ENCODE results near the gene CCNY. TPM values are rescaled to one million over a fixed set of nuclear protein-coding genes. Genes with fewer than 3 reads are reported as not detected.

Gene CCNY
- total RNA-seq, 1 donor from 2014 or later, result 41.3 TPM

GRCh38 chr10:35425595-35425994, 89.3 kb downstream of the CCNY start:
- Histone ChIP-seq H3K36me3 (ENCODE audit: control insufficient read depth, insufficient read depth, low read length) (no peaks in the 10 kb centered on the region), H3K27me3 (ENCODE audit: control insufficient read depth, insufficient read depth, low read length) (no peaks in the 10 kb centered on the region), H3K4me3 (ENCODE audit: low read depth, low read length) (no peak overlapping the region)
- no peak for DNase-seq (ENCODE audit: low read depth)
- TF ChIP-seq CTCF (IDR thresholded peaks at IDR 0.05; ENCODE audit: insufficient read depth, low read length, poor library complexity, severe bottlenecking), result no peak

- TF ChIP-seq CTCF (IDR thresholded peaks at IDR 0.05; ENCODE audit: insufficient read depth, low read length, poor library complexity, severe bottlenecking), result no peak
- no peak overlapping the region for H3K4me3 ChIP-seq (ENCODE audit: low read depth, low read length)
- DNase-seq (ENCODE audit: low read depth), result no peak
- no peaks in the 10 kb centered on the region for H3K27me3 ChIP-seq (ENCODE audit: control insufficient read depth, insufficient read depth, low read length)
- no peaks in the 10 kb centered on the region for H3K36me3 ChIP-seq (ENCODE audit: control insufficient read depth, insufficient read depth, low read length)
These were observed 90.3 kb downstream of the CCNY start for GRCh38 chr10:35426657-35427056.

- no peak for TF ChIP-seq CTCF (IDR thresholded peaks at IDR 0.05; ENCODE audit: insufficient read depth, low read length, poor library complexity, severe bottlenecking)
- Histone ChIP-seq H3K4me3 (ENCODE audit: low read depth, low read length) (no peak overlapping the region), H3K36me3 (ENCODE audit: control insufficient read depth, insufficient read depth, low read length) (no peaks in the 10 kb centered on the region), H3K27me3 (ENCODE audit: control insufficient read depth, insufficient read depth, low read length) (no peaks in the 10 kb centered on the region)
- DNase-seq (ENCODE audit: low read depth), result no peak
These were observed 91.2 kb downstream of the CCNY start for GRCh38 chr10:35427543-35427942.

GRCh38 chr10:35428521-35428920, 92.2 kb downstream of the CCNY start:
- TF ChIP-seq CTCF (IDR thresholded peaks at IDR 0.05; ENCODE audit: insufficient read depth, low read length, poor library complexity, severe bottlenecking), result no peak
- Histone ChIP-seq H3K36me3 (ENCODE audit: control insufficient read depth, insufficient read depth, low read length) (no peaks in the 10 kb centered on the region), H3K27me3 (ENCODE audit: control insufficient read depth, insufficient read depth, low read length) (no peaks in the 10 kb centered on the region), H3K4me3 (ENCODE audit: low read depth, low read length) (no peak overlapping the region)
- no peak for DNase-seq (ENCODE audit: low read depth)

- no peaks in the 10 kb centered on the region for H3K36me3 ChIP-seq (ENCODE audit: control insufficient read depth, insufficient read depth, low read length)
- H3K4me3 ChIP-seq (ENCODE audit: low read depth, low read length), result no peak overlapping the region
- no peak for TF ChIP-seq CTCF (IDR thresholded peaks at IDR 0.05; ENCODE audit: insufficient read depth, low read length, poor library complexity, severe bottlenecking)
- DNase-seq (ENCODE audit: low read depth), result no peak
- no peaks in the 10 kb centered on the region for H3K27me3 ChIP-seq (ENCODE audit: control insufficient read depth, insufficient read depth, low read length)
These were observed 96.6 kb downstream of the CCNY start for GRCh38 chr10:35432781-35433338.

- DNase-seq (ENCODE audit: low read depth), result peak; percentile 37
These were observed 97.6 kb downstream of the CCNY start for GRCh38 chr10:35433851-35434426.

More at GRCh38 chr10:35433851-35434426, 97.6 kb downstream of the CCNY start:
- TF ChIP-seq CTCF (IDR thresholded peaks at IDR 0.05; ENCODE audit: insufficient read depth, low read length, poor library complexity, severe bottlenecking), result no peak
- H3K4me3 ChIP-seq (ENCODE audit: low read depth, low read length), result no peak overlapping the region
- H3K36me3 ChIP-seq (ENCODE audit: control insufficient read depth, insufficient read depth, low read length), result no peaks in the 10 kb centered on the region
- H3K27me3 ChIP-seq (ENCODE audit: control insufficient read depth, insufficient read depth, low read length), result no peaks in the 10 kb centered on the region

Data from kidney epithelial cell (primary cell).